AML-193 (cell line): Measurements from ENCODE around the gene C13orf46.

Experiments used
- DNase-seq, 2 experiments: peaks; one replicate each; lab custom pipeline; 2025; lab: John Stamatoyannopoulos, UW

The C13orf46 gene

GRCh38 chr13:113970810-113971470 lies 2.9 kb downstream of the C13orf46 start:
- DNase-seq = no peak

- no peak for DNase-seq
Measured at GRCh38 chr13:113969973-113970611, 3.8 kb downstream of the C13orf46 start.

GRCh38 chr13:113969311-113969972 lies 4.4 kb downstream of the C13orf46 start:
- DNase-seq = no peak

GRCh38 chr13:113968463-113969310 lies 5.2 kb downstream of the C13orf46 start:
- no peak for DNase-seq

- DNase-seq = no peak
Measured at GRCh38 chr13:113967729-113968462, 6.0 kb downstream of the C13orf46 start.

GRCh38 chr13:113967206-113967720 lies 6.6 kb downstream of the C13orf46 start:
- DNase-seq = no peak

- no peak for DNase-seq
Measured at GRCh38 chr13:113965968-113966884, 7.7 kb downstream of the C13orf46 start.

DNA sequence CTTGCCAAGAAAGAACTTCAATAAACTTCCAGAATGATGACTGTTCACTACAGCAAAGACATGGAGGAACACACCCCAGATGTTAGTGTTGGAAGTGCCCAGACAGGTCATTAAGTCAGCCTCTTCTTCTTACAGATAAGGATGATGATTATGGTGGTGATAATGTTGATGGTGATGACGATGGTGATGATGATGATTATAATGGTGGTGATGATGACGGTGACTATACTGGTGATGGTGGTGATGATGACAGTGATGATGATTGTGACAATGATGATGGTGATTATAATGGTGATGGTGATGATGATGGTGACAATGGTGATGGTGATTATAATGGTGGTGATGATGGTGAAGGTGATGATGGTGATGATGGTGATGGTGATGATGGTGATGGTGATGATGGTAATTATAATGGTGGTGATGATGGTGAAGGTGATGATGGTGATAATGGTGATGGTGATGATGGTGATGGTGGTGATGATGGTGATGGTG lies 8.4 kb downstream of the C13orf46 start:
- no peak for DNase-seq

GRCh38 chr13:113964251-113964995 lies 9.5 kb downstream of the C13orf46 start:
- DNase-seq = no peak

DNA sequence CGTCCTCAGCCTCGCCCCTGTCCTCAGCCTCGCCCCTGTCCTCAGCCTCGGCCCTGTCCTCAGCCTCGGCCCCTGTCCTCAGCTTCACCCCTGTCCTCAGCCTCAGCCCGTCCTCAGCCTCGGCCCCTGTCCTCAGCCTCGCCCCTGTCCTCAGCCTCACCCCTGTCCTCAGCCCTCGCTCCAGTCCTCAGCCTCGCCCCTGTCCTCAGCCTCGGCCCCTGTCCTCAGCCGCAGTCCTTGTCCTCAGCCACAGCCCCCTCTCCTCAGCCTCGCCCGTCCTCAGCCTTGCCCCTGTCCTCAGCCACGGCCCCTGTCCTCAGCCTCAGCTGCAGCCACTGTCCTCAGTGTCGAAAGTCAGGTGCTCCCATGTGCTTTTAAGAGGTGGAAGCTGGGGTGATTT lies 10.5 kb downstream of the C13orf46 start:
- DNase-seq = no peak

DNA sequence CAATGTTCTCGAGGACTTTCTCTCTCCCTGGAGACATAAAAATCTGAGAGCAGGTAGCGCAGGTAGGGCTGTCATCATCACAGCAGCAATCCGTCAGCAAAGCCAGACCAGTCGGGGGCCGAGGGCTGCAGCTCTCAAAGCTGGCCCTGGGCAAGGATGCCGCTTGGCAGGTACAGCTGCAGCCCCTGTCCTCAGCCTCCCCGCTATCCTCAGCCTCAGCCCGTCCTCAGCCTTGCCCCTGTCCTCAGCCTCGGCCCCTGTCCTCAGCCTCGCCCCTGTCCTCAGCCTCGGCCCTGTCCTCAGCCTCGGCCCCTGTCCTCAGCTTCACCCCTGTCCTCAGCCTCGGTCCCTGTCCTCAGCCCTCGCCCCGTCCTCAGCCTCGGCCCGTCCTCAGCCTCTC lies 10.9 kb downstream of the C13orf46 start:
- DNase-seq = no peak

DNA sequence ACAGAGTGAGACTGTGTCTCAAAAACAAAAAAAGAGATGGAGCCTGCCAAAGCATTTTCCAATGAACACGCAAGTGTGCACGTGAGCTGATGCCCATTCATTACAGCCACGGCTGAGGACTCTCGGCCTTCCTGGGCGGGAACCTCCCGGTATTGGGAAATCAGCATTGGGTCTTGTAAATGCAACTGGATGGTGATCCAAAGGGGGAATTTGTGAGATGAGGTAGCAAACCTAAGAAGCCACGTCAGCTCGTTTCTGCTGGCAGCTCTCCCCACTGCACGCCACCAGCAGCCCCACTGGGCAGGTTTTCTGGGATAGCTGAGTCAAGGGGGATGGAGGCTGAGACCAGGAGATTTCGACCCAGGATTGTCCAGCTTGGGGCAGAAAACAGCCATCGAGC lies 11.5 kb downstream of the C13orf46 start:
- DNase-seq = no peak

DNA sequence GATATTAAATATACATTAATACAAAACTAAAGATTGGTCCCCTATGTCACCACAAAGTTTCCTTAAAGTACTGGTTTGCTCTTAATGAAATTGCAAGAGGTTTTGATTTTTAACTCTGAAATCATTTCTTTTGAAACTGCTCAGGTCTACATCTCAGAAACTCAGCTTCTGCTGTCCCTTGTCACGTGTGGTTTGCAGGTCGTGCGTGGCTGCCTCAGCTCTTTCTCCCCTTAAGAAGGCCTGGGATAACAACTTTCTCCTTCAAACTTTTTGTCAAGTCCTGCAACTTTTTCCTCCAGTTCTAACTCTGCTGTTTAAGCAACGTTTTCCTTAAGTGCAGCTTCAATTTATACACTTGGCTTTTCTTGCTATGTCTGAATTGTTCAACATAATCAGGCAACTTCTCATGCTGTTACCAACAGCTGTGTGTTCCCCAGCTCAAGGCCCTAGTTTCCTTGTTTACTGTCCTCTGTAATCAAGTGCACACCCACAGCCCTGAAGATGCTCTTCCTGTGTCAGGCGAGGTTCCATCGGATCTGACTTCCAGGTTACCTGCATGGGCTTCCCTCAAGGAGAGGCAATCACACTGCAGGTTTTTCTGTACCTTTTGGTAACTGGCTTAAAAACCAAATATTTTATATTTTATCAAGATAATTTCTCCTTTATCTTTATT lies 13.5 kb downstream of the C13orf46 start:
- DNase-seq = no peak

GRCh38 chr13:113959198-113959597 lies 14.7 kb downstream of the C13orf46 start:
- DNase-seq = no peak

GRCh38 chr13:113958373-113958772 lies 15.5 kb downstream of the C13orf46 start:
- no peak for DNase-seq

DNA sequence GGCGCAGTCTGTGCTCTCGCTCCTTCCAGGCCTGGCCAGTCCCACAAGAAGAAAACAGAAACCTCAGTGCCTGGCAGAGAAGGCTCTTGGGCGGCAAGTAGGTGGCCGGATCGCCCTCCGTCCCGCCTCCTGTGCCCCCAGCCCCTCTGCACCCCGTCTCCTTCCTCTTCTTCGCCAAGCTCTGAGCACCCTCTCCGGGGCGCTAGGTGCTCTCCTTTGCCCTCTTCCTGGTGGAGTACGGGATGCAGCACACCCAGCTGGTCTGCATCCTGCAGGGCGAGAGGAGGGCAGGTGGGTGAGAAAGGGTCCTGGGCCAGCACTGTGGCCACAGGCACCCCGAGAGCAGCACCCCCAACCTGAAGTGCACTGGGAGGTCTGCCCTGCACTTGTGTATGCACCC lies 17.3 kb downstream of the C13orf46 start:
- no peak for DNase-seq

GRCh38 chr13:113955691-113956090 lies 18.2 kb downstream of the C13orf46 start:
- DNase-seq = no peak

- no peak for DNase-seq
Measured at GRCh38 chr13:113955235-113955634, 18.6 kb downstream of the C13orf46 start.
